ENCODE results near the gene GPR132.

GPR132 gene

DNA sequence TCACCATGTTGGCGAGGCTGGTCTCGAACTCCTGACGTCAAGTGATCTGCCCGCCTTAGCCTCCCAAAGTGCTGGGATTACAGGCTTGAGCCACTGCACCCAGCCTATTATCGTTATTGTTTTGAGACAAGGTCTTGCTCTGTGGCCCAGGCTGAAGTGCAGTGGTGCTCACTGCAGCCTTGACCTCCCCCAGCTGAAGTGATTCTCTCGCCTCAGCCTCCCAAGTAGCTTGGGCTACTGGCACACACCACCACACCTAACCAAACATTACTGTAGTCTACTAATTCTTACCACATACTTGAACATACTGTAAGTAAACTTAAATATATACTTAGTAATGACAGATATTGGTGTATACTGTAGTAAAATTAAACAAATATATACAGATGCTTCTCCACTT, 39.8 kb downstream of the GPR132 start:
- no peaks in the 10 kb centered on the region for H3K36me3 ChIP-seq (ENCODE audit: control insufficient read depth in 2 of 2, insufficient read depth in 2 of 2, low read length in 2 of 2)
- H3K9ac ChIP-seq (ENCODE audit: low read length in 2 of 2) = no peak overlapping the region
- no peaks in the 10 kb centered on the region for H3K27me3 ChIP-seq (ENCODE audit: control insufficient read depth in 1 of 2, insufficient read depth in 2 of 2, low read length in 2 of 2)
- no peak overlapping the region for H3K4me3 ChIP-seq (ENCODE audit: low read length in 2 of 2)
- no peak overlapping the region for H3K27ac ChIP-seq (ENCODE audit: low read length)
- H3K4me1 ChIP-seq (ENCODE audit: control insufficient read depth, insufficient read depth, low read length) = peaks cover 15% of the 10 kb centered on the region
- no peaks in the 10 kb centered on the region for H3K9me3 ChIP-seq (ENCODE audit: control insufficient read depth in 2 of 2, low read length in 2 of 2)

DNA sequence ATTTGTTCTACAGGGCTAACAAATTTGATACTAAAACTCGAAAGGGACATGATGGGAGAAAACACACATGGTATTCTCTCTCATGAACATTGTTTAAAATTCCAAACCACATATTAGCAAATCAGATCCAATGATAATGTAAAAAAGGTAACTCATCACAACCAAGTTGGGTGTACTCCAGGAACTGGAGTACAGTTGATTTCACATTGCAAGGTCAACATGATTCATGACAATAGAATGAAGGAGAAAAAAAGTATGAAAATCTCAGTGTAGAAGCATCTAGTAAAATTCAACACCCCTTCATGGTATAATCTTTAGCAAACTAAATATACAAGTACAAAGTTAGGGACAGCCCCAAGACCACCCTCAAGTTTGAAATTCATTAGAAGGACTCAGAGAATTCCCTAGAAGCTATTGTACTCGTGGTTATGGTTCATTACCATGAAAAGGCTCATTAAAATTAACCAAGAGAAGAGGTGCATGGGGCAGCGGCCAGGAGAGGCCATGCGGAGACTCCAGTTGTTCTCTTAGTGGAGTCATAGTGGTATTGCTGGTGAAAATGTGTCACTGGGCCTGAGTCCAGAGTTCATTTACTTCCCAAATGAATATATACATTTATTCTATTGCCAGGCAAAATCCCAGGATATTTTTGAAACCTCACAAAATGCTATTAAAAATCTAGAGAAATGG, 41.3 kb downstream of the GPR132 start:
- H3K4me3 ChIP-seq (ENCODE audit: low read length in 2 of 2) = no peak overlapping the region

GRCh38 chr14:105023144-105023543, 42.1 kb downstream of the GPR132 start:
- Histone ChIP-seq H3K27me3 (ENCODE audit: control insufficient read depth in 1 of 2, insufficient read depth in 2 of 2, low read length in 2 of 2) (no peaks in the 10 kb centered on the region), H3K36me3 (ENCODE audit: control insufficient read depth in 2 of 2, insufficient read depth in 2 of 2, low read length in 2 of 2) (peaks cover 0 to 2% of the 10 kb centered on the region in 2 donors), H3K9me3 (ENCODE audit: control insufficient read depth in 2 of 2, low read length in 2 of 2) (no peaks in the 10 kb centered on the region), H3K27ac (ENCODE audit: low read length) (no peak overlapping the region), H3K4me1 (ENCODE audit: control insufficient read depth, insufficient read depth, low read length) (peaks cover 29% of the 10 kb centered on the region), H3K9ac (ENCODE audit: low read length in 2 of 2) (no peak overlapping the region), H3K4me3 (ENCODE audit: low read length in 2 of 2) (no peak overlapping the region)

More for the DNA sequence above, 41.3 kb downstream of the GPR132 start:
- H3K36me3 ChIP-seq (ENCODE audit: control insufficient read depth in 2 of 2, insufficient read depth in 2 of 2, low read length in 2 of 2) = peaks cover 0 to 2% of the 10 kb centered on the region in 2 donors
- no peaks in the 10 kb centered on the region for H3K27me3 ChIP-seq (ENCODE audit: control insufficient read depth in 1 of 2, insufficient read depth in 2 of 2, low read length in 2 of 2)
- peaks cover 28% of the 10 kb centered on the region for H3K4me1 ChIP-seq (ENCODE audit: control insufficient read depth, insufficient read depth, low read length)
- no peaks in the 10 kb centered on the region for H3K9me3 ChIP-seq (ENCODE audit: control insufficient read depth in 2 of 2, low read length in 2 of 2)
- H3K9ac ChIP-seq (ENCODE audit: low read length in 2 of 2) = no peak overlapping the region
- H3K27ac ChIP-seq (ENCODE audit: low read length) = no peak overlapping the region

GRCh38 chr14:105022276-105022670, 43.0 kb downstream of the GPR132 start:
- Histone ChIP-seq H3K4me3 (ENCODE audit: low read length in 2 of 2) (peak overlapping the region in 1 of 2 donors; percentile 82), H3K27me3 (ENCODE audit: control insufficient read depth in 1 of 2, insufficient read depth in 2 of 2, low read length in 2 of 2) (no peaks in the 10 kb centered on the region), H3K36me3 (ENCODE audit: control insufficient read depth in 2 of 2, insufficient read depth in 2 of 2, low read length in 2 of 2) (peaks cover 0 to 2% of the 10 kb centered on the region in 2 donors), H3K9me3 (ENCODE audit: control insufficient read depth in 2 of 2, low read length in 2 of 2) (no peaks in the 10 kb centered on the region), H3K9ac (ENCODE audit: low read length in 2 of 2) (peak overlapping the region in 1 of 2 donors; percentile 95), H3K4me1 (ENCODE audit: control insufficient read depth, insufficient read depth, low read length) (peaks cover 29% of the 10 kb centered on the region), H3K27ac (ENCODE audit: low read length) (no peak overlapping the region)

DNA sequence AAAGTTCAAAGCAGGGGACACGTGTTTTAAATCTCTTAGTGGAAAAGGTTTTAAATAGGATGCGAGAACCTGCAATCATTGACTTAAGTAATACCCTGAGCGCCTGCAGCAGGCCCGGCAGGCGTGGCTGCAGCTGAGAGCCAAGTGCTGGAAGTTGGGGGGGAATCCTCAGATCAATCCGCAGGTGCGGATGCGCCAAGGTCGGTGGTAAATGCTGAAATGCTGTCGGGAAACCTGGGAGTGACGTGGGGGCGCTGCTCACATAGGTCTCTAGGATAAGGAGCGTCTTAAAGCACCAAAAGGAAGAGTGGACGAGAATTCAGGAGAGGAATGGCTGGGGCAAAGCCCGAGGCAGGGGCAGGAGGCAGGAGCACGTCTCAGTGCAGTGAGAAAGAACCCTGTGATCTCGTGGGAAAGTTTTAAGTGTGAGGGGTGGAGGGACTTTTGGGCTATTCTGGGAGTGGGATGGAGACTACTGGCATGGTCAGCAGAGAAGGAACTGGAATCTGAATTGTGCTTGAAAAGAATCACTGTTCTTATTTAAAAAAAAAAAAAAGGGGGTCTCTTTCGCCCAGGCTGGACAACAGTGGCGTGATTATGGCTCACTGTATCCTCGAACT, 43.5 kb downstream of the GPR132 start:
- Histone ChIP-seq H3K4me3 (ENCODE audit: low read length in 2 of 2) (peak overlapping the region; percentile 82 to 95), H3K4me1 (ENCODE audit: control insufficient read depth, insufficient read depth, low read length) (peaks cover 25% of the 10 kb centered on the region), H3K36me3 (ENCODE audit: control insufficient read depth in 2 of 2, insufficient read depth in 2 of 2, low read length in 2 of 2) (peaks cover 0 to 2% of the 10 kb centered on the region in 2 donors), H3K27ac (ENCODE audit: low read length) (peak overlapping the region; percentile 62), H3K27me3 (ENCODE audit: control insufficient read depth in 1 of 2, insufficient read depth in 2 of 2, low read length in 2 of 2) (no peaks in the 10 kb centered on the region), H3K9ac (ENCODE audit: low read length in 2 of 2) (peak overlapping the region; percentile 83 to 95), H3K9me3 (ENCODE audit: control insufficient read depth in 2 of 2, low read length in 2 of 2) (no peaks in the 10 kb centered on the region)

DNA sequence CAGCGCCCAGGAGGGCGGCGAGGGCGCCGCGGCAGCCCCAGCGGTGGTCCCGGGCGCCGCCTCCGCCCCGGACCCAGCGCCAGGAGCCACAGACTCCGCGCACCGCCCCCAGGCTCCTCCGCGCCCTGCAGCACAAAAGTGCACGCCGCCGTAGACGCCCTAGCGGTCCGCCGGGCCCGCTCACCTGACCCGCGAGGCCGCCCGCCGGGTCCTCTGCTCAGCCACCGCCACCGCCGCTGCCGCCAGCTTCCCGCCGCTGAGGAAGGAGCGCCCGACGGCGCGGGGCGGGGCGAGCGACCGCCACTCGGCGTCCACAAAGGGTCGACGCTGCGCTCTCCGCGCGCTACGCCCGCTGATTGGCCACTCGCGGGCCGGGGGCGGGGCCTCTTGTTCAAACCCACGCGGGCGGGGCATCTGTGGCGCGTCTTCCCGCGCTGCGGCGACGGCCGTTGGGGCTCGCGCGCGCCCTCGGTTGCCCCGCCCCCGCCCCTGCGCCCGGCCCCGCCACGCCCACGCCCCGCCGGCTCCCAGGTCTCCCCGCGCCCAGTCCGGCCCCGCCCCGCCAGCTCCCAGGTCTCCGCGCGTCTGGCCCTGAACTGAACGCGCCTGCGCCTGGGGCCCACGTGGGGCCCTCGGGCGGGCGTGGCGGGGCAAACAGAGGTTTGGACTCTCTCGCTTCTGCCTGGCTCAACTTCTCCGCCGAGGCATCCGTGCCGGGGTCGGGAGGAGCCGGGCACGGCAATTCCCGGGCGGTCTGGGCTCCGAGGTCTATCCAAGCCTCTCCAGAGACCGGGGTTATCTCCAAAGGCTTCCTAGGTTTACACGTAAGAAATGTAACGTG, 44.2 kb downstream of the GPR132 start, which contains the start of gene CDCA4:
CDCA4 (minus strand) TSS at position 269 of the 841 bp plus-strand sequence. CDS start 9,154 bp downstream, outside the sequence.
- Histone ChIP-seq H3K36me3 (ENCODE audit: control insufficient read depth in 2 of 2, insufficient read depth in 2 of 2, low read length in 2 of 2) (peaks cover 0 to 2% of the 10 kb centered on the region in 2 donors), H3K4me1 (ENCODE audit: control insufficient read depth, insufficient read depth, low read length) (peaks cover 25% of the 10 kb centered on the region), H3K27me3 (ENCODE audit: control insufficient read depth in 1 of 2, insufficient read depth in 2 of 2, low read length in 2 of 2) (no peaks in the 10 kb centered on the region), H3K9me3 (ENCODE audit: control insufficient read depth in 2 of 2, low read length in 2 of 2) (no peaks in the 10 kb centered on the region), H3K4me3 (ENCODE audit: low read length in 2 of 2) (peak within 1 kb of the TSS; percentile 82 to 95), H3K27ac (ENCODE audit: low read length) (peak within 1 kb of the TSS; percentile 62), H3K9ac (ENCODE audit: low read length in 2 of 2) (peak within 1 kb of the TSS; percentile 83 to 95)

DNA sequence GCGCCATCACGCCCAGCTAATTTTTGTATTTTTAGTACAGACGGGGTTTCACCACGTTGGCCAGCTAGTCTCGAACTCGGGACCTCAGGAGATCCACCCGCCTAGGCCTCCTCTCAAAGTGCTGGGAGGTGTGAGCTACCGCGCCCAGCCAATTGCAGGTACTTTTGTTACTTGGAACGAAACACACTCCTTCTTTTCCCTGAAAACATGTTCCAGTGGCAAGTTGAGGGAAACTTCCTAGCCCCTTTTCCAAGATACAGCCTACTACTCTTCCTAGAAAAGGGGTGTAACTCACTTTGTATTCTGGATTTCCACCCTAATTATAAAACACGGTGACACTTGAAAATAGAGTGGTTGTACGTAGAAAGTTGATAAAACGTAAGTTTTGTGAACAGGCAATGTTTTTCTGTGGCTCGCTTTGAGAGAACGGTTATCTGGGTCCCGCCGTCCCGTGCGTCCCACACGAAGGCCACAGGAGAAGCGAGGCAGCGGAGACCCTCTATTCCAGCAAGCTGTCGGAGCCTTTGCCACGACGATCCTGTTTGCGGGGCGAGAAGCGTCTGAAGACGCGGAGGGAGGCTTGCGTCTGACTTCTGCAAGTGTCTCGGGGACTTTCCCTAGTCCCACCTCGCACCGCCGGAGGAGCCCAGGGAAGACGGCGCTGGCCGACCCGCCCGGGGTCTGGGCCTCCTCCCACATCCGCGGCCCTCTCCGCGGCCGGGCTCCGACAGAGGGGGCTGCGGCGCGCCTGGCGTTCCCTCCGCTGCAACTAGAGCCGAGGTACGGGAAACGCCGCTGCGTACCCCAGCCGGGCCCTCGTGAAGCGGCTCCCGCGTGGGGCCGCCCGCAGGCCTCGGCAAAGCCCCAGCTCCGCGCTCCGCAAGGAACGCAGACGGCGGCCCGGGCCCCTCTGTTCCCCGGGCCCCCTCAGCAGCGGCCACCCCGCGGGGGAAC, 45.1 kb downstream of the GPR132 start:
- H3K27me3 ChIP-seq (ENCODE audit: control insufficient read depth in 1 of 2, insufficient read depth in 2 of 2, low read length in 2 of 2) = no peaks in the 10 kb centered on the region
- H3K36me3 ChIP-seq (ENCODE audit: control insufficient read depth in 2 of 2, insufficient read depth in 2 of 2, low read length in 2 of 2) = peaks cover 0 to 2% of the 10 kb centered on the region in 2 donors
- H3K9me3 ChIP-seq (ENCODE audit: control insufficient read depth in 2 of 2, low read length in 2 of 2) = no peaks in the 10 kb centered on the region
- H3K27ac ChIP-seq (ENCODE audit: low read length) = no peak overlapping the region
- peaks cover 25% of the 10 kb centered on the region for H3K4me1 ChIP-seq (ENCODE audit: control insufficient read depth, insufficient read depth, low read length)
- H3K9ac ChIP-seq (ENCODE audit: low read length in 2 of 2) = peak overlapping the region; percentile 55 to 58
- H3K4me3 ChIP-seq (ENCODE audit: low read length in 2 of 2) = peak overlapping the region; percentile 67 to 78

DNA sequence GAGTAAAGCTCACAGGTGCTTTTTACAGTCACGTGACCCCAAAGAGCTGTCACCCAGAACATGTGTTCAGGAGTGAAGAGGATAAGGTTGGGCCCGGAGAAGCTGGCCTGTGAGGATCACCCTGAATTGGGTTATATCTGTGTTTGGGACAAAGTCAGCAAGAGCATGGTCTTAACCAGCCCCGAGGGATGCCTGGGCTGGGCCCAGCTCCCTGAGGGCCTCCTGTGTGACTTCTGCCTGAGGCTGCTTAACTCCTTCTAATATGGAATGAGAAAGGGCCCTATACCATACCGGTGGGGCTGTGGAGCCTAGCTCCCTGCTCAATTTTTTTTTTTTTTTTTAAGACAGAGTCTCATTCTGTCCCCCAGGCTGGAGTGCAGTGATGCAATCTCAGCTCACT, 46.8 kb downstream of the GPR132 start:
- Histone ChIP-seq H3K9ac (ENCODE audit: low read length in 2 of 2) (no peak overlapping the region), H3K4me1 (ENCODE audit: control insufficient read depth, insufficient read depth, low read length) (peaks cover 29% of the 10 kb centered on the region), H3K9me3 (ENCODE audit: control insufficient read depth in 2 of 2, low read length in 2 of 2) (no peaks in the 10 kb centered on the region)

DNA sequence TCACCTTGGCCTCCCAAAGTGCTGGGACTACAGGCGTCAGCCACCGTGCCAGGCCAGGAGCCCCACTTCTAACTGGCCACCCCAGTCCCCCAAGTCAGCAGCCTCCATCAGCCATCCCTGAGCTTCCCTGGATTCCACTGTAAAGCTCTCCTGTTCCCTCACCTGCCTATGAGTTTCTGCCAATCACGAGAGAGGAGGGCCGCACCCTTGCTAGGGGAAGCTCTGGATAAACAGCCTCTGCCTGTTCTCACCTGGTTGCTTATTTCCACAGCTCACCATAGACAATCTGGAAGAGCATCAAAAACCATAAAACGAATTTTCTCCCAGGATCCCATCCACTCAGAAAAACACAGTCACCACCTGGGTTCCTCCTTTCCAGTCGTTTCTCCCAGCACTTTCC, 49.3 kb downstream of the GPR132 start:
- Histone ChIP-seq H3K9me3 (ENCODE audit: control insufficient read depth in 2 of 2, low read length in 2 of 2) (no peaks in the 10 kb centered on the region), H3K27me3 (ENCODE audit: control insufficient read depth in 1 of 2, insufficient read depth in 2 of 2, low read length in 2 of 2) (no peaks in the 10 kb centered on the region), H3K4me1 (ENCODE audit: control insufficient read depth, insufficient read depth, low read length) (peaks cover 43% of the 10 kb centered on the region), H3K9ac (ENCODE audit: low read length in 2 of 2) (no peak overlapping the region), H3K27ac (ENCODE audit: low read length) (no peak overlapping the region), H3K36me3 (ENCODE audit: control insufficient read depth in 2 of 2, insufficient read depth in 2 of 2, low read length in 2 of 2) (peaks cover 0 to 3% of the 10 kb centered on the region in 2 donors), H3K4me3 (ENCODE audit: low read length in 2 of 2) (no peak overlapping the region)

More for the DNA sequence above, 46.8 kb downstream of the GPR132 start:
- no peak overlapping the region for H3K27ac ChIP-seq (ENCODE audit: low read length)
- no peaks in the 10 kb centered on the region for H3K27me3 ChIP-seq (ENCODE audit: control insufficient read depth in 1 of 2, insufficient read depth in 2 of 2, low read length in 2 of 2)
- H3K4me3 ChIP-seq (ENCODE audit: low read length in 2 of 2) = no peak overlapping the region
- H3K36me3 ChIP-seq (ENCODE audit: control insufficient read depth in 2 of 2, insufficient read depth in 2 of 2, low read length in 2 of 2) = peaks cover 0 to 2% of the 10 kb centered on the region in 2 donors

- Histone ChIP-seq H3K9me3 (ENCODE audit: control insufficient read depth in 2 of 2, low read length in 2 of 2) (no peaks in the 10 kb centered on the region), H3K27me3 (ENCODE audit: control insufficient read depth in 1 of 2, insufficient read depth in 2 of 2, low read length in 2 of 2) (no peaks in the 10 kb centered on the region), H3K27ac (ENCODE audit: low read length) (no peak overlapping the region), H3K4me3 (ENCODE audit: low read length in 2 of 2) (no peak overlapping the region), H3K4me1 (ENCODE audit: control insufficient read depth, insufficient read depth, low read length) (peaks cover 47% of the 10 kb centered on the region), H3K9ac (ENCODE audit: low read length in 2 of 2) (no peak overlapping the region), H3K36me3 (ENCODE audit: control insufficient read depth in 2 of 2, insufficient read depth in 2 of 2, low read length in 2 of 2) (peaks cover 0 to 5% of the 10 kb centered on the region in 2 donors)
Observed at GRCh38 chr14:105015242-105015641, 50.0 kb downstream of the GPR132 start.

Measured in stomach smooth muscle (tissue), 2 donors.